OCI-LY1 (cell line): ENCODE results near the gene CUX1.

Experiments used
- EZH2 ChIP-seq: fragments of 200-600 bp; sonication (generic), shearing (Covaris generic); IDR thresholded peaks from 2 replicates; pipeline ENCODE4 v1.8.0; 2017; ENCODE audit warnings: borderline replicate concordance, mixed run types, mild to moderate bottlenecking, antibody characterized with exemption, low read length, moderate library complexity, mixed read lengths
- TF ChIP-seq, protein P1 (sequence below): fragments of 200-600 bp; sonication (generic), shearing (Covaris generic); IDR thresholded peaks from 2 replicates; pipeline ENCODE4 v1.5.1; 2017; ENCODE audit warnings: mild to moderate bottlenecking, antibody characterized with exemption, low read length, moderate library complexity, mixed read lengths

DNA sequence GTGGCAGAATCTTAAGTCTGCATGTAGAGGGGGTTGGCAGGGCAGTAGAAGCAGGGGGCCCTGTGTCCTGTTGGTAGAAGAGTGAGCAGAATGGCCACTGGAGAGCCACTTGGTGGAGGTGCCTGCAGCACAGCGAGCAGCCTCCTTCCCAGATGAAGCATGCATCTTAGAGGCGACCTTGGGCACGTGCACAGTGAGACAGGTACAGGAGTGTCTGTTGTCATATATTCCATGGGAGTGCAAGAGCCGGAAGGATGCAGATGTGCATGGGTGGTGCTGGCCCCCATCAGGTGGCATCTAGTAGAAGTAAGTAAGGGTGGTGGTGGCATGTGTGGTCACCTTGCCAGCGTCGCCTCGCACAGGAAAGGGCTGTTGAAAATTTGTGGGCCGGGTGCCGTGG is 53.9 kb downstream of the CUX1 start:
- TF ChIP-seq, protein P1, sequence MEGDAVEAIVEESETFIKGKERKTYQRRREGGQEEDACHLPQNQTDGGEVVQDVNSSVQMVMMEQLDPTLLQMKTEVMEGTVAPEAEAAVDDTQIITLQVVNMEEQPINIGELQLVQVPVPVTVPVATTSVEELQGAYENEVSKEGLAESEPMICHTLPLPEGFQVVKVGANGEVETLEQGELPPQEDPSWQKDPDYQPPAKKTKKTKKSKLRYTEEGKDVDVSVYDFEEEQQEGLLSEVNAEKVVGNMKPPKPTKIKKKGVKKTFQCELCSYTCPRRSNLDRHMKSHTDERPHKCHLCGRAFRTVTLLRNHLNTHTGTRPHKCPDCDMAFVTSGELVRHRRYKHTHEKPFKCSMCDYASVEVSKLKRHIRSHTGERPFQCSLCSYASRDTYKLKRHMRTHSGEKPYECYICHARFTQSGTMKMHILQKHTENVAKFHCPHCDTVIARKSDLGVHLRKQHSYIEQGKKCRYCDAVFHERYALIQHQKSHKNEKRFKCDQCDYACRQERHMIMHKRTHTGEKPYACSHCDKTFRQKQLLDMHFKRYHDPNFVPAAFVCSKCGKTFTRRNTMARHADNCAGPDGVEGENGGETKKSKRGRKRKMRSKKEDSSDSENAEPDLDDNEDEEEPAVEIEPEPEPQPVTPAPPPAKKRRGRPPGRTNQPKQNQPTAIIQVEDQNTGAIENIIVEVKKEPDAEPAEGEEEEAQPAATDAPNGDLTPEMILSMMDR, result no peak
- TF ChIP-seq EZH2, result no peak
